Effector memory CD8-positive, alpha-beta T cell (primary cell): ENCODE measurements around the gene CORO7.
"Not testable (repeated sequence)": the region's sequence is repeated elsewhere in the genome, so short reads cannot be mapped to it uniquely, and the experiment has no call there.

ENCODE experiments used
- ATAC-seq: fragments of 150-1000 bp; cut with Tn5 transposase; replicated peaks from 2 replicates; pipeline ENCODE4 v1.10.0; 2021; ENCODE audit warnings: mild to moderate bottlenecking, moderate library complexity
- DNase-seq, 3 experiments: peaks; one replicate each; pipeline ENCODE4 v3.0.0; 2021
- H3K27ac Mint-ChIP-seq, 2 donors: one replicate each; pipeline ENCODE4 v1.8.0; 2022; ENCODE audit warnings: mild to moderate bottlenecking in 2 of 2, mixed read lengths in 2 of 2, moderate library complexity in 2 of 2
- H3K27me3 Mint-ChIP-seq, 2 donors: one replicate each; pipeline ENCODE4 v1.8.0; 2022; ENCODE audit warnings: mixed read lengths in 2 of 2
- H3K36me3 Mint-ChIP-seq: one replicate; pipeline ENCODE4 v1.8.0; 2022; ENCODE audit warnings: mild to moderate bottlenecking, moderate library complexity, mixed read lengths; ENCODE audit not compliant: insufficient read depth
- H3K4me1 Mint-ChIP-seq, 2 donors: one replicate each; pipeline ENCODE4 v1.8.0; 2022; ENCODE audit warnings: low read depth in 2 of 2, mixed read lengths in 2 of 2
- H3K4me3 Mint-ChIP-seq, 2 donors: one replicate each; pipeline ENCODE4 v1.8.0; 2022; ENCODE audit warnings: mild to moderate bottlenecking in 2 of 2, mixed read lengths in 2 of 2, moderate library complexity in 2 of 2
- H3K9me3 Mint-ChIP-seq, 2 donors: one replicate each; pipeline ENCODE4 v1.8.0; 2022; ENCODE audit warnings: mixed read lengths in 2 of 2

Gene CORO7

GRCh38 chr16:4339909-4340308 is 76.5 kb downstream of the CORO7 start:
- Mint-ChIP-seq H3K4me3 (no peak overlapping the region), H3K36me3 (no peaks in the 10 kb centered on the region), H3K9me3 (no peaks in the 10 kb centered on the region), H3K27me3 (no peaks in the 10 kb centered on the region), H3K27ac (peak overlapping the region in 1 of 2 donors; percentile 73), H3K4me1 (peaks cover 2 to 3% of the 10 kb centered on the region in 2 donors)
- ATAC-seq (no peak), DNase-seq (no peak)

GRCh38 chr16:4339455-4339854 is 76.9 kb downstream of the CORO7 start:
- Mint-ChIP-seq H3K27ac (peak overlapping the region in 1 of 2 donors; percentile 73), H3K4me3 (no peak overlapping the region), H3K36me3 (no peaks in the 10 kb centered on the region), H3K4me1 (peaks cover 0 to 2% of the 10 kb centered on the region in 2 donors), H3K27me3 (no peaks in the 10 kb centered on the region), H3K9me3 (no peaks in the 10 kb centered on the region)
- no peak for ATAC-seq
- no peak for DNase-seq

DNA sequence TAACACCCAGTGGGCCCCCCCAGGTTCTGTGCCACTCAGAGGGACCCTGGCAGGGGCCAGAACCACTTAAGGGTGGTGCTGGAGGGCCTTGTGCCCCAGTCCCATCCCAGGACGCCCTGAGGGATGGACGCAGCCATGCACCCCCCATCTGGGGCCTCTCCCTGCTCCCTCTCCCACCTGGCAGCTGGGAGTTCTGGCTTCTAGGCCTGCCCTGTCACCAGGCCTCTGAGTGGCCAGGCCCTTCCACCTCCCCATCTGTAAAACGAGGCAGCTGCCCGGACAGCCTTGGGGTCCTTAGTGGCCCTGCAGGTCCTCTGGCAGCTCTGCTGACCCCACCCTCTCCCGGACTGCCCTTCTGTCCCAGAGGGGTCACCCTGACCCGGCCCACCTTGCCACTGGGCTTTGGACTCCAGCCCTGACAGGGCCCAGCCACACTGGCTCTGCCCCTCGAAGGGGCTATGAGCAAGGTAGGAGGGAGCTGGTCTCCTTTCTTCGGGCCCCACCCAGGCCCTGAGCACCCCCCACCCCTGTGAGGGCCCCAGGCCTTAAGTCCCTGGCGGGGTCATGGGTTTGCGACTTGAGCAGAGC is 77.6 kb downstream of the CORO7 start:
- H3K27ac Mint-ChIP-seq, result no peak overlapping the region
- no peaks in the 10 kb centered on the region for H3K36me3 Mint-ChIP-seq
- H3K4me3 Mint-ChIP-seq, result no peak overlapping the region
- DNase-seq (no peak), ATAC-seq (no peak)
- no peaks in the 10 kb centered on the region for H3K9me3 Mint-ChIP-seq
- no peaks in the 10 kb centered on the region for H3K4me1 Mint-ChIP-seq
- no peaks in the 10 kb centered on the region for H3K27me3 Mint-ChIP-seq

DNA sequence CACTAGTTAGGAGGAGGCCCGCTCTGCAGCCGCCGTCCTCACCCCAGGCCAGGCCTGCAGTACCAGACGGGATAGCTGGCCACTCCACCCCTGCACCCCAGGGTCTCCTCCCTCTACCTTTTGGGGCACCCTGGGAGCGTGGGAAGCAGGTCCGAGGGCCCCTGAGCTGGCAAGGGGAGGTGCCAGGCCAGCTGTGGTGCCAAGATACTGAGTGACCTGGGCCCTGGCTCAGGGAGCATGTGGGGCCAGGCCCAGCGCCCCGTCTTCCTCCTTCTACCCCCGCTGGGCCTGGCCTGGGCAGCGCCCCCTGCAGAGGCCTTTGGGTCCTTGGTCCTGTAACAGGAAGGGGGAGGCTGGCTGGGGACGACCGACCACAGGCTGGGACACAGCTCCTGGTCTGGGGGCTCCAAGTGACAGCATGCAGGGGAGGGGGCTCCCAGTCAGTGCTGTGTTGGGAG is 78.2 kb downstream of the CORO7 start:
- H3K27ac Mint-ChIP-seq, result no peak overlapping the region
- H3K27me3 Mint-ChIP-seq, result no peaks in the 10 kb centered on the region
- H3K36me3 Mint-ChIP-seq, result peaks cover 1% of the 10 kb centered on the region
- H3K4me3 Mint-ChIP-seq, result no peak overlapping the region
- H3K9me3 Mint-ChIP-seq, result no peaks in the 10 kb centered on the region
- no peaks in the 10 kb centered on the region for H3K4me1 Mint-ChIP-seq
- no peak for DNase-seq
- ATAC-seq, result no peak

DNA sequence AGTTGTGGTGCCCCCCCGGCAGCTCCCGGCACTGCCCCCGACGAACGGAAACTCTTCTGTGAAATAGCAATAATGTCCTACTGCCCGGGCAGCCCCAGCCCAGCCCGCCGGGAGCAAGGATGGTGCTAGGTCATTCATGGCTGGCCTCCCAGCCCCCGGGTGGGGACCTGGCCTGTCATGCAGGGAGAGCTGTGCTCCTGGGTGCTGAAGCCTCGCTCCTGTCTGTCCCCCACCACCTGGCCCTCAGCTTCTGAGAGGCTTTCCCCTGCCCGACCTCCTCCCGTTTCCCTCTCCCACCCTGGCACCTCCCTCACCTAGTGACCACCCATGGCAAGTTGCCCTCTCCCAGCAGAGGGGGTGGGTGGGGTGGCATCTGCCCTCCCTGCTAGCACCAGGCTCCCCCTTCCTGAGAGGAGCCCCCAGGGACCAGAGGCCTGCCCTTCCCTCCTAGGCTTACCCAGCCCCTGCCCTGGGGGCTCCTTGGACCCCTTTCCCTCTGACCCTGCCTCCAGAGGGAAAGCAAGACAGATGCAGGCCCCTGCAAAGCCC is 78.8 kb downstream of the CORO7 start:
- no peaks in the 10 kb centered on the region for H3K4me1 Mint-ChIP-seq
- DNase-seq, result no peak
- no peaks in the 10 kb centered on the region for H3K9me3 Mint-ChIP-seq
- H3K27me3 Mint-ChIP-seq, result no peaks in the 10 kb centered on the region
- no peak overlapping the region for H3K27ac Mint-ChIP-seq
- H3K4me3 Mint-ChIP-seq, result no peak overlapping the region
- ATAC-seq, result no peak
- H3K36me3 Mint-ChIP-seq, result peaks cover 3% of the 10 kb centered on the region

- H3K36me3 Mint-ChIP-seq, result peaks cover 3% of the 10 kb centered on the region
- no peaks in the 10 kb centered on the region for H3K27me3 Mint-ChIP-seq
- H3K4me3 Mint-ChIP-seq, result no peak overlapping the region
- no peaks in the 10 kb centered on the region for H3K4me1 Mint-ChIP-seq
- no peaks in the 10 kb centered on the region for H3K9me3 Mint-ChIP-seq
- ATAC-seq (no peak), DNase-seq (no peak)
- no peak overlapping the region for H3K27ac Mint-ChIP-seq
Observed at GRCh38 chr16:4336701-4337539, 79.5 kb downstream of the CORO7 start.

DNA sequence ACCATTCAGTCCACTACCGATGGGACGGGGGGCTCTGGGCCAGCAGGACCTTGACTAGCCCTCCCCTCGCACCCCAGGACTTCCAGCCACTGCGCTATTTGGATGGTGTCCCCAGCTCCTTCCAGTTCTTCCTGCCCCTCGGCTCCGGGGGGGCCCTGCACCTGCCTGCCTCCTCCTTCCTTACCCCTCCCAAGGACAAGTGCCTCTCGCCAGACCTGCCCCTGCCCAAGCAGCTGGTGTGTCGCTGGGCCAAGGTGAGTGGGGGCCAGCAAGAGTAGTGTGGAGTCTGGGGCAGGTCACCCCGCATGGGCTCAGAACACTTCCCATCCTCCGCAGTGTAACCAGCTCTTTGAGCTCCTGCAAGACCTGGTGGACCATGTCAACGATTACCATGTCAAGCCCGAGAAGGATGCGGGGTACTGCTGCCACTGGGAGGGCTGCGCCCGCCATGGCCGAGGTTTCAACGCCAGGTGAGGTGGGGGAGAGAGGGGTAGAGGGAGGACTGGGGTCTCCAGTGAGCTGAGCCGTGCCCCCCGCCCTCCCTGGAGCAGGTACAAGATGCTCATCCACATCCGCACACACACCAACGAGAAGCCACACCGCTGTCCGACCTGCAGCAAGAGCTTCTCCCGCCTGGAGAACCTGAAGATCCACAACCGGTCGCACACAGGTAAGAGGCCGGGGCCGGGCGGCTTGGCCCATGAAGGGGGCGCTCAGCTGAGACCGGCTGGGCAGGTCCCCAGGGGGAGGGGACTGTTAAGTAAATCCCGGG is 81.5 kb downstream of the CORO7 start:
- no peak for ATAC-seq
- no peaks in the 10 kb centered on the region for H3K9me3 Mint-ChIP-seq
- no peak overlapping the region for H3K27ac Mint-ChIP-seq
- H3K36me3 Mint-ChIP-seq, result peaks cover 3% of the 10 kb centered on the region
- no peaks in the 10 kb centered on the region for H3K4me1 Mint-ChIP-seq
- H3K4me3 Mint-ChIP-seq, result no peak overlapping the region
- no peaks in the 10 kb centered on the region for H3K27me3 Mint-ChIP-seq
- no peak for DNase-seq

- H3K4me1 Mint-ChIP-seq, ATAC-seq, H3K36me3 Mint-ChIP-seq, H3K27me3 Mint-ChIP-seq, DNase-seq, H3K4me3 Mint-ChIP-seq, H3K27ac Mint-ChIP-seq, H3K9me3 Mint-ChIP-seq: not testable (repeated sequence)
Observed at GRCh38 chr16:4333714-4334113, 82.7 kb downstream of the CORO7 start.

DNA sequence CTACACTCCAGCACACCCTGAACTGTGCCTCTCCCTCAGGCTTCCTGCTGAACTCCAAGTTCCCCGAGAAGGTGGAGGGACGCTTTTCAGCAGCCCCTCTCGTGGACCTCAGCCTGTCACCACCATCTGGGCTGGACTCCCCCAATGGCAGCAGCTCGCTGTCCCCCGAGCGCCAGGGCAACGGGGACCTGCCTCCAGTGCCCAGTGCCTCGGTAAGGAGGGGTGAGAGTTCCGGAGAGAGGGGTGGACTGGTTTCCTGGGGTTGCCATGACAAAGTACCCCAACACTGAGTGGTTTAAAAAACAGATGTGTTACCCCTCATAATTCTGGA is 83.1 kb downstream of the CORO7 start:
- Mint-ChIP-seq H3K27ac (no peak overlapping the region), H3K27me3 (peaks cover 0 to 4% of the 10 kb centered on the region in 2 donors), H3K4me3 (no peak overlapping the region), H3K9me3 (no peaks in the 10 kb centered on the region), H3K36me3 (peaks cover 3% of the 10 kb centered on the region), H3K4me1 (no peaks in the 10 kb centered on the region)
- ATAC-seq, result no peak
- no peak for DNase-seq

- Mint-ChIP-seq H3K4me3 (no peak overlapping the region), H3K4me1 (no peaks in the 10 kb centered on the region), H3K27ac (no peak overlapping the region), H3K36me3 (peaks cover 3% of the 10 kb centered on the region), H3K27me3 (peaks cover 0 to 8% of the 10 kb centered on the region in 2 donors), H3K9me3 (no peaks in the 10 kb centered on the region)
- DNase-seq, result no peak
- no peak for ATAC-seq
Observed at GRCh38 chr16:4332623-4333307, 83.6 kb downstream of the CORO7 start.

DNA sequence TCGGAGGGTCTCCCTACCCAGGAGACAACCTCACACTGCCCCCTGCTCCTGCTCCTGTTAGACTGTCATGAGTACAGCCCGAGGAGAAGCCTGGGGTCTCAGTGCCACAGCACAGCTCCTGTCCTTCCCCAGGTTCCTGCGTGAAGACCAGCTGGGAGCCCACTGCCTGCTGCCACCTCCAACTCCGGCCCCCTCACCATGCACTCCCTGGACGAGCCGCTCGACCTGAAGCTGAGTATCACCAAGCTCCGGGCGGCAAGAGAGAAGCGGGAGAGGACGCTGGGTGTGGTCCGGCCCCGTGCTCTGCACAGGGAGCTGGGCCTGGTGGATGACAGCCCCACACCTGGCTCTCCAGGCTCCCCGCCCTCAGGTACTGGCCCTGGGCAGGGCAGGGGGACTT is 84.3 kb downstream of the CORO7 start:
- no peak overlapping the region for H3K27ac Mint-ChIP-seq
- DNase-seq (no peak), ATAC-seq (no peak)
- H3K9me3 Mint-ChIP-seq, result no peaks in the 10 kb centered on the region
- no peaks in the 10 kb centered on the region for H3K4me1 Mint-ChIP-seq
- no peak overlapping the region for H3K4me3 Mint-ChIP-seq
- peaks cover 3% of the 10 kb centered on the region for H3K36me3 Mint-ChIP-seq
- peaks cover 0 to 8% of the 10 kb centered on the region in 2 donors for H3K27me3 Mint-ChIP-seq

DNA sequence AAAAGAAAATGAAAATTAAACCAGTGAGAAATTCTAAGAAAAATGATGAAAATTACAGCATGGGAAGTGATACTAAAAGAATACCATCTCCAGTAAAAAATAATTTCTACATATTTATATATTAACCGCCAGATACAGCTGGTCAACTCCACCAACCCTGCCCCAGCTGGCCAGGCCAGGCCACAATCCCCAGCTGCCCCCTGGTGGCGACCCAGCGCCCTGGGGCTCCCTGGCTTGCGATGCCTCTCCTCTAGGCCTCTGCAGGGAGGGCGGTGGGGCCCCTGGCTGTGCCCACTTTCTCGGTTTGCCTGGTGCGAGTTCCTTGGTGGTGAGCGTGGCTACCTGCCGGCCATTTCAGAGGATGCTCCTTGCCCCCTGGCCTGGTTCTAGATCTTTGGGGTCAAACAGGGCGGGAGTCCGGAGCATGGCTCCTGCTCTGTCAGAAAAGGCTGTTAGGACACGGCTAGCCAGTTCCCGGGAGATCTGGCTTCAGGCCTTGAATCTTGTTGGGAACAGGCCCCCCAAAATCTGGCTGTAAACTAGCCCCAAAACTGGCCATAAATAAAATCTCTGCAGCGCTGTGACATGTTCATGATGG is 86.0 kb downstream of the CORO7 start:
- DNase-seq, result peak; percentile 70 to 73 (median 73)

More for the DNA sequence above, 86.0 kb downstream of the CORO7 start:
- peaks cover 3% of the 10 kb centered on the region for H3K36me3 Mint-ChIP-seq
- H3K9me3 Mint-ChIP-seq, result no peaks in the 10 kb centered on the region
- no peaks in the 10 kb centered on the region for H3K4me1 Mint-ChIP-seq
- H3K27me3 Mint-ChIP-seq, result peaks cover 0 to 8% of the 10 kb centered on the region in 2 donors
- H3K4me3 Mint-ChIP-seq, result no peak overlapping the region
- ATAC-seq, result peak; percentile 78
- H3K27ac Mint-ChIP-seq, result no peak overlapping the region
